Measurements from ENCODE around the gene NR1D1. TPM values are rescaled to one million over a fixed set of nuclear protein-coding genes. Genes with fewer than 3 reads are reported as not detected.

The NR1D1 gene
- total RNA-seq, 1 experiment from 2014 or later = 63.7 TPM

DNA sequence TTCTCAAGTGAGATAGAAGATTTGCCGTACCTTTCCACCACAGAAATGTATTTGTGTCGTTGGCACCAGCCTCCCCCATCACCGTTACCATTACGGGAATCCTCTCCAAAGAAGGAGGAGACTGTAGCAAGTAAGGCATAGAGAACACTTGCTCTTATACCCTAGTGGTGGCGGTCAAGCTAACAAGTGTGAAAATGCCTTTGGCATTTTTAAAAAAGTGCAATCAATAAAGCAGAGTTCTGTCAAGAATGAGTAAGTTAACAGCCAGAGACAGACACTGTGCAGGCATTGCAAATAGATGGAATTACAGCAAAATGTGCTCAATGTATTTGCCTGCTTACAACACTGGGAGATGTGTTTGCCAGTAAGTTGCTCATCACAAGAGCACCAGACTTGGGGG lies 29.1 kb upstream of the NR1D1 start:
- no peak for DNase-seq (ENCODE audit: low read depth, low spot score)

More for the DNA sequence above, 29.1 kb upstream of the NR1D1 start:
- peaks cover 0 to 4% of the 10 kb centered on the region in 2 experiments; a peak in 2 of 4 replicates for H3K4me1 ChIP-seq (ENCODE audit: control insufficient read depth in 1 of 2, insufficient read depth in 2 of 2, low read length in 2 of 2)
- no peaks in the 10 kb centered on the region for H3K9me2 ChIP-seq (ENCODE audit: insufficient read depth)
- no peak overlapping the region for H3K9ac ChIP-seq (ENCODE audit: low read length)
- no peak overlapping the region for H3K27ac ChIP-seq (ENCODE audit: low read depth, low read length)
- H3K9me3 ChIP-seq (ENCODE audit: control insufficient read depth in 1 of 2, insufficient read depth in 1 of 2, low read depth in 1 of 2, low read length in 2 of 2) = no peaks in the 10 kb centered on the region
- H3K4me2 ChIP-seq (ENCODE audit: low read length) = no peak overlapping the region
- H3K79me2 ChIP-seq (ENCODE audit: insufficient read depth, low read length) = peaks cover 43% of the 10 kb centered on the region
- peaks cover 52 to 69% of the 10 kb centered on the region in 2 experiments for H3K36me3 ChIP-seq (ENCODE audit: control insufficient read depth in 1 of 2, insufficient read depth in 2 of 2, low read length in 2 of 2)
- no TSS peak for BruUV-seq (replicated peaks)
- ChIA-PET POLR2A (interaction anchor here (1.4 kb wide), 1 partner anchor 16 kb away, joined by 3 read pairs; no protein-coding TSS in a partner anchor), CTCF (no interaction called here), RAD21 (ENCODE audit: low non-redundant PET in 1 of 2, low total read pairs in 2 of 2, uncharacterized antibody in 2 of 2, unreplicated experiment in 2 of 2) (interaction anchor here in 1 of 2 experiments (1.4 kb wide), 1 partner anchor 16 kb away, joined by 3 read pairs; no protein-coding TSS in a partner anchor)
- no peaks in the 10 kb centered on the region for H4K20me1 ChIP-seq (ENCODE audit: insufficient read depth)
- H3K27me3 ChIP-seq (ENCODE audit: insufficient read depth, low read length) = no peaks in the 10 kb centered on the region
- no peak for TF ChIP-seq EZH2 (IDR thresholded peaks at IDR 0.05)
- TF ChIP-seq, protein P1, sequence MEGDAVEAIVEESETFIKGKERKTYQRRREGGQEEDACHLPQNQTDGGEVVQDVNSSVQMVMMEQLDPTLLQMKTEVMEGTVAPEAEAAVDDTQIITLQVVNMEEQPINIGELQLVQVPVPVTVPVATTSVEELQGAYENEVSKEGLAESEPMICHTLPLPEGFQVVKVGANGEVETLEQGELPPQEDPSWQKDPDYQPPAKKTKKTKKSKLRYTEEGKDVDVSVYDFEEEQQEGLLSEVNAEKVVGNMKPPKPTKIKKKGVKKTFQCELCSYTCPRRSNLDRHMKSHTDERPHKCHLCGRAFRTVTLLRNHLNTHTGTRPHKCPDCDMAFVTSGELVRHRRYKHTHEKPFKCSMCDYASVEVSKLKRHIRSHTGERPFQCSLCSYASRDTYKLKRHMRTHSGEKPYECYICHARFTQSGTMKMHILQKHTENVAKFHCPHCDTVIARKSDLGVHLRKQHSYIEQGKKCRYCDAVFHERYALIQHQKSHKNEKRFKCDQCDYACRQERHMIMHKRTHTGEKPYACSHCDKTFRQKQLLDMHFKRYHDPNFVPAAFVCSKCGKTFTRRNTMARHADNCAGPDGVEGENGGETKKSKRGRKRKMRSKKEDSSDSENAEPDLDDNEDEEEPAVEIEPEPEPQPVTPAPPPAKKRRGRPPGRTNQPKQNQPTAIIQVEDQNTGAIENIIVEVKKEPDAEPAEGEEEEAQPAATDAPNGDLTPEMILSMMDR (IDR thresholded peaks at IDR 0.05 in 2 of 3, conservative IDR thresholded peaks at IDR 0.05 in 1 of 3; ENCODE audit: borderline replicate concordance in 1 of 3, insufficient read depth in 1 of 3, low read depth in 2 of 3, low read length in 2 of 3) = 0 out of 6 replicates have a peak, but pooled peaks of 1 of the 3 experiments have one; percentile 19
- TF ChIP-seq, protein P2, sequence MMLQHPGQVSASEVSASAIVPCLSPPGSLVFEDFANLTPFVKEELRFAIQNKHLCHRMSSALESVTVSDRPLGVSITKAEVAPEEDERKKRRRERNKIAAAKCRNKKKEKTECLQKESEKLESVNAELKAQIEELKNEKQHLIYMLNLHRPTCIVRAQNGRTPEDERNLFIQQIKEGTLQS (IDR thresholded peaks at IDR 0.05) = no peak
- intact Hi-C loops (cut with micrococcal nuclease) = no loop called here
- ATAC-seq = no peak
- no peak overlapping the region for H3K4me3 ChIP-seq (replicated peaks in 1 of 2; ENCODE audit: low read depth in 1 of 2, low read length in 2 of 2)
- H2AFZ ChIP-seq (ENCODE audit: low read depth, low read length, poor library complexity, severe bottlenecking) = no peak overlapping the region
